ENCODE measurements around the gene MAP1A. TPM values are rescaled to one million over a fixed set of nuclear protein-coding genes. Genes with fewer than 3 reads are reported as not detected.
A peak's percentile ranks its signal among the peaks of the same experiment; 100 is the strongest.

MAP1A gene
- total RNA-seq = 10 to 100 TPM; 23.8 to 24.5 TPM
- long read RNA-seq, partial matches to known transcripts = 58 of 64 reads
- long read RNA-seq, other reads (novel, unspliced or antisense) = 6 of 64 reads

GRCh38 chr15:43517354-43518196 lies at the start of gene MAP1A:
Gene MAP1A, plus strand, starts transcription at chr15:43517608. Its CDS starts 3,866 bp downstream, at chr15:43521474.
- intact Hi-C loops (cut with DNase I) = no loop called here
- peak; percentile 71 to 77 for ATAC-seq
- DNase-seq = peak; percentile 63

DNA sequence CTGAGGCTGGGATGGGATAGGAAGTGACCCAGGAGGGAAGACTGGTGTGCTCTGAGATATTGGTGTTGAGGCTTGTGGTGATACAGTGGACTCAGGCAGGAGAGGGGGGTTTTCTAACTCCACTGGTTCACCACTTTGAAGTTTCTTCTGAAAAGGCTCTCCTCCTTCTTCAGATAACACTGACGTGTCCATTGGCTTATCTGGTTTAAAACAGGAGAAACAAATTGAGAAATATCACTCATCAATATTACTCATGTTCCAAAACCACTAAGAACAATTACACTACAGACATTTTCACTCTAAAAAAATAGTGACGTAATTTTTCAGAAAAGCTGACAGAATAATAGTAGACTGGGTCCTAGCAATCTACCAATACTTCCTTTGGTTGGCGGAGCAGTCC lies 47.5 kb upstream of the MAP1A start:
- DNase-seq (no peak), ATAC-seq (no peak)
- intact Hi-C loops (cut with DNase I) = no loop called here

DNA sequence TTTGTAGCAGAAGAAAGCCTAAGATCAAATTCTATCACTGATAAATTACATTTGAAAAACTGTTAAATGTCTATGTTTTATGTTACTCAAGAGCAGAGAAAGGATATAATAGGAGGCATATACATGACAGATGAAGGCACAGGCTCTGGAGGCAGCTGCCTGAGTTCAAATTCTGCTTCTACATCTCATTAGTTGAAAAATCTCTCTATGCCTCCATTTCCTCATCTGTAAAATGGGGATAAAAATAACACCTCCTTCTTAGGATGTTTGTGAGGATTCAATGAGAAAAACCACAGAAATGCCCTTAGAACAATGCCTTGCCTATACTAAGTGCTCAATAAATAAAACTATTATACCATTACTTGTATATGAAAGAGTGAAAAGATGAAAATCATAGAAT lies 45.4 kb upstream of the MAP1A start:
- intact Hi-C loops (cut with DNase I) = no loop called here
- DNase-seq (no peak), ATAC-seq (no peak)

GRCh38 chr15:43473885-43474284 lies 43.5 kb upstream of the MAP1A start:
- intact Hi-C loops (cut with DNase I) = no loop called here
- DNase-seq (no peak), ATAC-seq (no peak)

DNA sequence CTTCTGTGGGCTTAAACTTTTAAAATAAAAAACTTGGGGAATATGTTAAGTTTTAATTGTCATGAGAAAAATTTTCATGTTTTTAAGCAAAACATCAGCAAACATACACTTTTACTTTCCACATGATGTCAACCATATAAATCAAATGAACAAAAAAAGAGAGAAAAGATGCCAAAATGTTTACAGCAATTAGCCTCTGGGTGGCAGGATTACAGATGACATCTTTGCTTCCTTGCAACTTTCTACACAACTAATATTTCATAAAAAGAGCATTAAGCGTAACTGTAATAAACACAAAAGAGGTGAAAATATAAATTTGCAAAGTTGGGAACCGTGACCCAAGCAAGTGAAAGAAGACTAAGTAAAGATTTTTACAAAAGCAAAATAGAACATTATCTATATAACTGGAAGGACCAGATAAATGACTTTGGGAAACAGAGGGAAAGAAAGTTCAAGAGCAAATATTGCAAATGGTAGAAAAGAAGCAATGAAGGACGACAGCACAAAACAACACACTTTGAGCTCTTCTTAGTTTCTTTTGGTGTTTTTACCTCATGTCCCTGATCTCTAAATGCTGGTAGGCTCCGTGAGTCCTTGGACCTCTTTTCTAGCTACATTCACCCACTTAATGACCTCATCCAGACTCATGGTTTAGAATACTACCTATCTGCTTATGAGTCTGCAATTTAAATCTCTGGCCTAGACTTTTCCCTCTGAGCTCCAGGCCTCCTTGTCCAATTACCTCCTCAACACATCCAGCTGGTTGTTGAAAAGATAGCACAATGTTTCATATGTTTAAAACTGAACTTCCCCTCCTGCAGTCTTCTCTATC lies 33.9 kb upstream of the MAP1A start:
- DNase-seq = no peak
- intact Hi-C loops (cut with DNase I) = no loop called here
- no peak for ATAC-seq

GRCh38 chr15:43484455-43484854 lies 33.0 kb upstream of the MAP1A start:
- DNase-seq = no peak
- no peak for ATAC-seq
- intact Hi-C loops (cut with DNase I) = no loop called here

DNA sequence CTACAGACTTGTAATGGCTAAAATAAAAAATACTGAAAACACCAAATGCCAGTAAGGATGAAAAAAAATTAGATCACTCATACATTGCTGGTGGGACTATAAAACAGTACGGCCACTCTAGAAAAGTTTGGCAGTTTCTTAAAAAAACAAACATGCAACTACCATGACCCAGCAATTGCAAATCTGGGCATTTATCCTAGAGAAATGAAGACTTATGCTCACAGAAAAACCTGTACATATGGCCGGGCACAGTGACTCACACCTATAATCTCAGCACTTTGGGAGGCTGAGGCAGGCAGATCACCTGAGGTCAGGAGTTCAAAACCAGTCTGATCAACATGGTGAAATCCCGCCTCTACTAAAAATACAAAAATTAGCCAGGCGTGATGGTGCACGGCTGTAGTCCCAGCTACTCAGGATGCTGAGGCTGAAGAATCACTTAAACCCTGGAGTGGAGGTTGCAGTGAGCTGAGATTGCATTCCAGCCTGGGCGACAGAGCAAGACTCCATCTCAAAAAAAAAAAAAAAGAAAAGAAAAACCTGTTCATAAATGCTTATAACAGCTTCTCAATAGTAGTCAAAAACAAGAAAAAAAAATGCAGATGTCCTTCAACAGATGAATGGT lies 30.0 kb upstream of the MAP1A start:
- DNase-seq (no peak), ATAC-seq (no peak)
- intact Hi-C loops (cut with DNase I) = no loop called here

GRCh38 chr15:43488790-43489189 lies 28.6 kb upstream of the MAP1A start:
- ATAC-seq = no peak
- intact Hi-C loops (cut with DNase I) = no loop called here

GRCh38 chr15:43489191-43489590 lies 28.2 kb upstream of the MAP1A start:
- DNase-seq (no peak), ATAC-seq (no peak)
- intact Hi-C loops (cut with DNase I) = no loop called here

More at GRCh38 chr15:43488790-43489189, 28.6 kb upstream of the MAP1A start:
- no peak for DNase-seq

DNA sequence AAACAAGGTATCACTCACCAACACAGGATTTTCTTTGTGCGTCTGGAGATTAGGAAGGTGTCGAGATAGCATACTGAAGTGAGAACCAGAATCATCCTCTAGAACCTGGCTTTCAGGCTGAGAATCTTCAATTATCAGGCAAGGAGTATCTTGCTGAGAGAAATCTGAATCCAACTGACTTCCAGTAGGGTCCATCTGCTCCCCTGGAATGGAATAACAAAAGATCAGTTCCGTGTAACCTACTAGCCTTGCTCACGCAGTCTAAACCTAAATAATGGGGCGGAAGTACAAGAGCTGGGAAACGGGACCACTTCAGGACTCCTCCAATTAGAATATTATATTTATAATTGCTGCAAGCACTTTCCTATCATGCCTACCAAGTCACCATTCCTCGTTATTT lies 25.1 kb upstream of the MAP1A start:
- intact Hi-C loops (cut with DNase I) = no loop called here
- DNase-seq (no peak), ATAC-seq (no peak)

GRCh38 chr15:43492673-43493601 lies 24.5 kb upstream of the MAP1A start, which contains the start of gene TP53BP1:
Gene TP53BP1, minus strand, starts transcription at chr15:43493156. Its CDS starts 113 bp downstream, at chr15:43493043.
- ATAC-seq = peak; percentile 100
- intact Hi-C loops (cut with DNase I) = loop anchor here in 1 of 2 donors (1.0 kb wide), 1 partner anchor 17 kb away; no protein-coding TSS in a partner anchor
- DNase-seq = peak; percentile 99

DNA sequence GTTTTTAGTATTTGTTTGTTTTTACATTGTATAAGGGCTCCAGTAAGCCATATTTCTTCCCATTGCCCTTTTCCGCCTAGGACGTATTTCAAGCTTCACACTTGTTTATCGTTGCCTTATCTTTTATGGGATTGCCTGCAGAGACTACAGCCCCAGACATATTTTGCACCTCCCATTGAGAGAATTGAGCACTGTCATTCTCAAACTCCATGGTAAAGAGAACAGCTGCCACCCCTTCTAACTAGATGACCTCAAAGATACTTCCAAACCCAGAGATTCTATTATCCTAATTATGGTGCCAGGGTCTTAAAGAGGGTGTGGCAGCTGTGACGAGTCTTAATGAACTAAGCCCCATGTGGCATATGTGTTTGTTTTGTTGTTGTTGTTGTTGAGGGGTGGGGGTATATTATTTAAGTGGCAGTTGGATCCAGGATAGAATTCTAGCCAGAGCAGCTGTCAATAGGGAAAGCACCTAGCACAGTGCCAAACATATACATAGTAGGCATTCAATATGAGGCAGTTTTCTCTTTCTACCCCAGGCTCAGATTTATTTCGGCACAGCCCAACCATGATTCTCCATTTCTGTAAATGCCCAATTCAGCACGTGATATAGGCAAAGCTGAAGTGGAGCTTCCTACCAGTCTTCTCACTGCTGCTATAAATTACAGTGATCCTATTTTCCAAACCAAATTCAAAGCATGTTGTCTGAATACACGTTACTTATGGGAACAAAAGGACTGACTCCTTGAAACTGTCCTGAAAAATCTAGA lies 23.5 kb upstream of the MAP1A start:
- intact Hi-C loops (cut with DNase I) = loop anchor here in 1 of 2 donors (1.0 kb wide), 1 partner anchor 16 kb away; no protein-coding TSS in a partner anchor
- ATAC-seq (no peak), DNase-seq (no peak)

GRCh38 chr15:43498990-43499389 lies 18.4 kb upstream of the MAP1A start:
- DNase-seq = no peak
- ATAC-seq = no peak
- intact Hi-C loops (cut with DNase I) = no loop called here

DNA sequence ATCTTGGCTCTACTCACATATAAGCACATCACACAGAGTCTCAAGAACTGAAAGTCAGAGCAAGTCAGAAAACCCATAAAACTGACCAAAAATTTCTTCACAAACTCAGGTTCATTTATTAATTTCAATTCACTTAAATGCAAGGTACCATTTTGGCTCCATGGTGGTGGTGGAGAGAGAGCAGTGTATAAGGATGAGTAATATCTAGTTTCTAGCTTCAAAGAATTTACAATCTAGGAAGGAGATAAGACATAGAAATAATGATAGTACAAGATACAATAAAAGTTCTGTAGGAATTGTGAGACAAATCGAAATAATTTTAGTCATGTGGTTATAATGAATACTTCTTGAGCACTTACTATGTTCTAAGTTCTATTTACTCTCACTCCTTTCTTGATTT lies 17.8 kb upstream of the MAP1A start:
- no peak for DNase-seq
- no peak for ATAC-seq
- intact Hi-C loops (cut with DNase I) = no loop called here

DNA sequence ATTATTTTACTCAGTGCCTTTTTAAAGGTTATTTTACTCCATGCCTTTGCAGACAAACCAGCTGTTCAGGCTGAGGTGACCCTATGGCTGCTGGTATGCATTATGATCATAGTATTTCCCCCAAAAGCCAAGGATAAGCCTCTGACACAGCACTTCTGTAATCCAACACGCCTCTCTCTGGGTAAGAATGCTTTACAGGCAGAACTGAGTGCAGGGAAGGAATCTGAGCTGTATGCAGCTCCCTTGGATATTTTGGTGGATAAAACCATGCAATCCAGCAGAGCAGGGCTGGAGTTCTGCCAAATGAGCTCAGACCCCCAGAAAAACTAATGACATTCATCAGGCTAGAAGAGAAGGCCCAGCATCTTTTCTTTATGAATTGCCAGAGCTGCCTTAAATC lies 11.7 kb upstream of the MAP1A start:
- no peak for DNase-seq
- intact Hi-C loops (cut with DNase I) = no loop called here
- ATAC-seq = no peak

DNA sequence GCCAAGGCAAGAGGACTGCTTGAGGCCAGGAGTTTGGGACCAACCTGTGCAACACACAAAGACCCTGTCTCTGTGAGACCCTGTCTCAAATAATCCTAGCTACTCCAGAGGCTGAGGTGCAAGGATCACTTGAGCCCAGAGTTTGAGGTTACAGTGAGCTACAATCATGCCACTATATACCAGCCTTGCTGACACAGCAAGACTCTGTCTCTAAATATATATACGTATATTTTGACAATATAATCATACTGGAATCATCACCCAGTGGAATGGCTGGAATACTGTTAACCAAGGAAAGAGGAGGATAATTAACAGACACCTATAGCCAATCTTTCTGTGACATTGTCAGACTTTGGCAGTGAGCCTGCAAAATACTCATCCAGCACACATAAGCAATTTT lies 9.0 kb upstream of the MAP1A start:
- ATAC-seq (no peak), DNase-seq (no peak)
- intact Hi-C loops (cut with DNase I) = no loop called here

DNA sequence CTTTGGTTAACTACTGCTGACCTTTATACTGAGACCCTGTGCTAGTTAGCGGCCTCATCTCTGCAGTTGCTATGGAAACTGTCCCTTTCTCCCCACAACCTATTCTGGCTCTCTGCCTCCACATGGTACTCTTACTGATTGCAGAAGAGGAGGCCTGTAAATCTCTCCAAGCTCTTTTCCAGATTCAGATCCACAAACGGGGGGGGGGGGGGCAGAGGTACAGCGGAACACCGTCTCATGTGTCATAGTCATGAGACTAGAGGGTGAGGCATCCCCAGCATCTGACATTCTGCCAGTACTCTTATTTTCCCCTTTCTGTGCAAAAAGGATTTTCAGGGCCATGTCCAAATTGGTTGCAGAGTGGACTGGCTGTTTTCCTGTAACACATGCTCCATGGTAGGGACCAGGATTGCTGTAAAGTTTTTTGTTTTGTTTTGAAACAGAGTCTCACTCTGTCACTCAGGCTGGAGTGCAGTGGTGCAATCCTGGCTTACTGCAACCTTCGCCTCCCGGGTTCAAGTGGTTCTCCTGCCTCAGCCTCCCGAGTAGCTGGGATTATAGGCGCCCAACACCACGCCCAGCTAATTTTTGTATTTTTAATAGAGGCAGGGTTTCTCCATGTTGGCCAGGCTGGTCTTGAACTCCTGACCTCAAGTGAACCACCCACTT lies 8.3 kb upstream of the MAP1A start:
- intact Hi-C loops (cut with DNase I) = no loop called here
- ATAC-seq (no peak), DNase-seq (no peak)
